Left renal pelvis (tissue), 4 donors: ENCODE measurements around the gene CCDC158. TPM values are rescaled to one million over a fixed set of nuclear protein-coding genes. Genes with fewer than 3 reads are reported as not detected.
"Not testable (repeated sequence)": the region's sequence is repeated elsewhere in the genome, so short reads cannot be mapped to it uniquely, and the experiment has no call there.

Experiments
- DNase-seq, 4 donors: peaks; one replicate each; pipeline ENCODE4 v3.0.0-alpha.2; 2013; ENCODE audit warnings: low read depth in 4 of 4, low spot score in 3 of 4
- polyA plus RNA-seq, 4 donors: library from polyadenylated mRNA; unstranded; fragments of 120-200 nt; gene quantifications; one replicate each; pipeline ENCODE4 v1.2.1, GENCODE V29; 2013; ENCODE audit not compliant: insufficient read length in 4 of 4

The CCDC158 gene
- under 1 TPM; 0.41 to 0.85 (median 0.66) TPM for polyA plus RNA-seq

DNA sequence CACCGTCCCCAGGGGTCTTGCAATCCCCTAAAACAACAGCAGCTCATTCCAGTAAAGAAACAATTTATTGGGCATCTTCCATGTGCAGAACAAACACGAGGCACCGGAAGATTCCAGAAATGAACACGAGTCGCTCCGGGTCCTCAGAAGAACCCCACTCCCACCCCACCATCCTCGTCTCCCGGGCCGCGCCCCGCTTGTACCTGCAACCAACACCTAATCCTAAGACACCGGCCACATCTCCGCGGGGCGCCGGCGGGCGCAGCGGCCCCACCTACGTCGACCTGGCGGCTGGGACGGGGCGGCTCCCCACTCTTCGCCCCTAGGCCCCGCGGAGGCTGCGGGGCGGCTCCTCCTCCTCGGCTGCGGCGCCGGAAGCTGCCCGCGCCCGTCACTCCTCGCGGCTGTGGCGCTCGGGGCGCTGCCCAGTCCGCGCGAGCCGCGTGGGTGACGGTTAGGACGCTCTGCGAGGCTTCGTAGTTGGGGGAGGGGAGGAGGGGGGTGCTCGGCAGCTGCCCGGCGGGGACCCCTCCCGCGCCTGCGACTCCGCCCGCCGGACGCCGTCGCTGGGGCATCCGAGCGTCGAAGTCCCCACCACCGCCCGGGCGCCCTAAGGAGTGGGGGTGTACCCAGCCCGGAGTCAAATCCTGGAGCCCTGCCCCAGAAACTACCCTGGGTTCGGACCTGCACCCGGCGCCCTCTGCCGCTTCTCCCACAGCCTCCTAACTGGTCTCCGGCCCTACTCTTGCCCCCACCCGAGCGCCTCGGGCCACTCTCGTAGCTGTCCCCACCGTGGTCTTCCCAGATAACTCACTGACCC, at the start of gene CCDC158:
TSS of gene CCDC158 (minus strand) at position 380 of the 820 bp plus-strand sequence. CDS start 17,934 bp downstream, outside the sequence.
- no peak for DNase-seq

DNA sequence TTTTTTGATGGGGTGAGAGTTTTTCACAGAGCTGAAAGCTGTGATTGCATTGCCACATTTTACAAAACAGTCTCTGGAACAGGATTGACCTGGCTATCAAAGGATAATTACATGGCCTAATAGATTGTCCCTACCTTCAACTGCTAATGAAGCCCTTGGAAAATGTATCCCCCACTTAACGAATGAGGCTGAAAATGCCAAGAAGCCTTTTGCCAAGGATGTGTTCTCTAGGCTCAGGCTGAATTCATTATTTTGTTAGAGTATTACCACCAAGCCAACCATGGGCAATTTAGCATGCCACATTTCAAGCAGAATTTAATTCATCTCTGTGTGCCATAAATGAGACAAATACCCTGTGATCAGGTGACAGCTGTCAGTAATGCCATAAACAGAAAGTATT, 49.6 kb upstream of the CCDC158 start:
- DNase-seq, result no peak

DNA sequence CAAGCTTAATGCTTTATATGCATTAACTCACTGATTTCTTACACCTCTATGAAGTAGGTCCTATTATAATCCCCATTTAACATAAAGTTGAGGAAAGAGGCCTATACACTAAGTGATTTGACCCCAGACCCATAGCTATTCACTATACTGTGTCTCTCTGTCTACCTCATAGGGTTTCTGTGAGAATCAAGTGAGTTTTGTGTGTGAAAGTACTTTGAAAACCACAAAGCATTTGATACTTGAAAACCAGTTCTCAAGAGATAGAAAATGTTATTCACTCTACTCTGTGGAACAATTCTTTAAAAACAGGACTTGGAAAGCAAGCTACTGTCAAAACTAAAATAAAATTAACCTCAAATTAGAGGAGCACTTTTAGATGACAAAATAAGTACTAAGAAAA, 49.1 kb upstream of the CCDC158 start:
- no peak for DNase-seq

DNA sequence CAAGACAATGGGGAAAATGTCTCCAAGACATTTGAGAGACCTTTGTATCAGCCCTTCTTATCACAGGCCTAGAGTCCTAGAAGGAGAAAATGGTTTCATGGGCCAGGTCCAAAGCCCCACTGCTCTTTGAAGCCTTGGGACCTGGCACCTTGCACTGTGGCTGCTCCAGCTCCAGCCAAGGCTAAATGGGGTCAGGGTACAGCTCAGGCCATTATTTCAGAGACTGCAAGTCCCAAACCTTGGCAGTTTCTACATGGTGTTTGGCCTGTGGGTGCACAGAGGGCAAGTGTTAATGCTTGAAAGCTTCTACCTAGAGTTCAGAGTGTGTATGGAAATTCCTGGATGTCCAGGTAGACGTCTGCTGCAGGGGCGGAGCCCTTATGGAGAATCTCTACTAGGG, 42.6 kb upstream of the CCDC158 start:
- no peak for DNase-seq

DNA sequence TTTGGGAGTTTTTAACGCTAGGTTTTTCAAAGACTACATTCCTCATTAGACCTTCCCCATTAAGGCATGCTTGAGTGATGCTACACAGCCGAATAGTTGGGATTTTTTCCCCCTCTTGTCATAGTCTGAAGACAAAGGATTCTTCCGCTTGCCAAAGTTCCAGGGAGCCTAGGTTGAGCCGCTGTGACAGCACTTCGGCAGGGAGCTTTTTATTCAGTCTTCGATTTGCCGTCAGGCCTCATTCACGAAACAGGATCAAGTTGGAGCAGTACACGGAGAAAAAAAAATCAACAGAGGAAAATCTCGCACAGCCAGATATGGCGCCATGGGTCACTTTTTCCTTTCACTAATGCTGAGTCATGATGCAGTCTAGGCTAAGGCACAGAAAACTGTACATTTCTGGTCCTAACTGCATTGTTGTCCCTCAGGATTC, 38.4 kb upstream of the CCDC158 start:
- no peak for DNase-seq

DNA sequence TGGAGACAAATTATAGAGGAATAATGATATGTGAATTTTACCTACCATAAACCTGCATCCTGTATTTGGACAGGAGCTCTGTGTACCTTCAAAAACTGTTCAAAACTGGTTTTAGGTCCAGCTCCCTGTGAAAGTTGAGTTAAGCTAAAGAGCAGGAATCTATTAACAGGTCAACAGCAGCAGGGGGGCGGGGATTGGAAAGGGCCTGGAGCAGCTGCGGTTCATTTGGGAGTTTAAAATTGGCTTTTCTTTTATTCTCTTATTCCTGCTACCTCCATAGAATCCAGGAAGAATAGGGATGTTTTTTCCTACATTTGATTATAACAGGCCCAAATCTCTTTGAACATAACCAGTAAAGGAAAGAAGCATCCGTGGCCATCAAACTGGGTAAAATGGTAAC, 37.9 kb upstream of the CCDC158 start:
- DNase-seq, result no peak

DNA sequence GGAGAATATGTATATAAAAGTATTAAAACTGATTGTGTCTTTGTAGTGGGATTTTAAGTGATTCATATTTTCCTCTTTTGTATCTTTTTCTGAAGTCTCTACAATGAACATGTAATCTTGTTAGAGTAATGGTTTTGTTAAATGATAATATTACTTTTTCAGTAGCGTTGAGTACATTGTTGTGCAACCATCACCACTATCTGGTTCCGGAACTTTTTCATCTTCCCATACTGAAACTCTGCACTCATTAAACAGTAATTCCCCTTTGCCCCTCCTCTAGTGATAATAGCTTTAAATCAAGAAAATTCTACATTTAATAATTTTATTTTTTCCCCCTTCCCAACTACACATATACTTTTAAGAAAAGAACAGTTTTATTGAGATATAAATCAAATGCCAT, 37.4 kb upstream of the CCDC158 start:
- no peak for DNase-seq

DNA sequence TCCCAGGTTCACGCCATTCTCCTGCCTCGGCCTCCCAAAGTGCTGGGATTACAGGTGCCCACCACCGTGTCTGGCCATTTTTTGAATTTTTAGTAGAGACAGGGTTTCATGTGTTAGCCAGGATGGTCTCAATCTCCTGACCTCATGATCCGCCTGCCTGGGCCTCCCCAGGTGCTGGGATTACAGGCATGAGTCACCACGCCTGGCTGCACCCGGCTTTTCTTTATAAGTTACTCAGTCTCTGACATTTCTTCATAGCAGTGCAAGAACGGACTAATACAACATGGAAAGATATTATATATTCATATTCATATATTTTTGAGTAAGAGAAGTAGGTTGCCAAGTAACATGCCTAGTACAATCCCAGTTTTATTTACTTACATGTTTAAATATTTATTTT, 36.9 kb upstream of the CCDC158 start:
- DNase-seq, result no peak

DNA sequence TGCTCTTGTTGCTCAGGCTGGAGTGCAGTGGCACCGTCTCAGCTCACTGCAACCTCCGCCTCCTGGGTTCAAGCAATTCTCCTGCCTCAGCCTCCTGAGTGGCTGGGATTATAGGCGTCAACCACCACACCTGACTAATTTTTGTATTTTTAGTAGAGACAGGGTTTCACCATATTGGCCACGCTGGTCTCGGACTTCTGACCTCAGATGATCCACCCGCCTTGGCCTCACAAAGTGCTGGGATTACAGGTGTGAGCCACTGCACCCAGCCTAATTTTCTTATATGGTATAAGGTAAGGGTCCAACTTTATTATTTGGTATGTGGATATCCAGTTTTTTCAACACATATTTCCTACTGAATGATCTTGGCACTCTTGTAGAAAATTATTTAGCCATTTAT, 33.1 kb upstream of the CCDC158 start:
- not testable (repeated sequence) for DNase-seq

DNA sequence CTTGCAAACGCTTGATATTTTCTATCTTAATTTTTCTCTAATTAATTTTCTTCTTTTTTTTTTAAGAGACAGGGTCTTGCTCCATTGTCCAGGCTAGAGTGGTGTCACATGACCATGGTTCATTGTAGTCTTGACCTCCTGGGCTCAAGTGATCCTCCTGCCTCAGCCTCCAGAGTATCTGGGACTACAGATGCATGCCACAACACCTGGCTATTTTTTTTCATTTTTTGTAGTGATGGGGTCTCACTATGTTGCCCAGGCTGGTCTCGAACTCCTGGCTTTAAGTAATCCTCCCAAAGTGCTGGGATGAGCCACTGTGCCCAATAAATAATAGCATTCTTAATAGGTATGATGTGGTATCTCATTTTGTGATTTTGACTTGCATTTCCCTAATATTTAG, 32.3 kb upstream of the CCDC158 start:
- no peak for DNase-seq

DNA sequence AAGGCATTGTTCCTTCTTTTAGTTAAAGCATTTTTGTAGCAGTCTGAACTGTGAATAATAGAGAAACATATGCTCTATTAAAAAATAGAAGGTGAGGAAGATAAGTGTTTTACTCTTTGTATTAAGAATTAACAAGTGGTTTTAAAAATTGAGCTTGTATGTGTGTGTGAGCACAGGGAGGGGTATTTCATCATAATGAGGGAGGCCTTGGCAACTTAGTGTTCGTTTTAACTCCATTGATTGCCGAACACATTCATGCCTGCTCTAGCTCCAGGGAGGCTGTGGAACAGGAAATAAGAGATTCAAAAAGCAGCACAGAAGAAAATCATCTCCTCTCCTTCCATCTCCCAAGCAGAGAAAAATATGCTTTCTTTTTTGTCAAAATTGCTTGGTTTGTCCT, 28.9 kb upstream of the CCDC158 start:
- no peak for DNase-seq

DNA sequence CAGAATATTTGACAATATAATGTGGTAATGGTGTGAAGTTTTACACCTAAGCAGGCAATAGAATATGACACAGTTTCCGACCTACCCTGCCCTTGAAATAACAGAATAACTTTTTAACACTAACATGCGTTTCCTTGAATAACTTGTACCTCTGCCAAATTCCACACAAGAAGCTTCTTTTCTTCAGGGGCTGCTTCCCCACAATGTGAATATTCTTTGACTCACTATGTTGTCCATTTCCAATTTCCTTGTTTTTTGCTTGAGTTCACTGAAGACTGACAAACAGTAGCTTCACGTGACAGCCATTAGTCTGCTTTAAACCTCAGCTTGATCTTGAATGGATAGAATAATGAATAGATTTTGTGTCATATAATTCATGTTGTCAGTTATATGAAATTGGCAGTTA, 28.4 kb upstream of the CCDC158 start:
- DNase-seq, result no peak

DNA sequence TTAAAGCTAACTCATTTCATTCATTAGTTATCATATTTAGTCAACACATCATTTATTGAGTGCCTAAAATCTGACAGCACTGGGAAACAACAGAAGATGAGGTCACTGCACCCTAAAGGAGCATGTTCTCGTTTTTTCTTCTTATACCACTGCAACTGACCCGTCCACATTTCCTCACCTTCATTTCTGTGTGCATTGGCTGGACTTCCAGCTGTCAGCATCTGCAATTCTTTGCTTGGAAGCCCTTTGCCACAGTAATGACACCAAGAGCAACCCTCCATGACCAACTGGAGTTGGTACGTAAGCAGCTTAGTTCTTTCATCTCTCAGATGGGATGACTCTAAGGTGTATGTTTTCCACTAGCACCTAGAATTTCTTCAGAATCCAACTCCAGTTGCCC, 27.3 kb upstream of the CCDC158 start:
- DNase-seq, result no peak

DNA sequence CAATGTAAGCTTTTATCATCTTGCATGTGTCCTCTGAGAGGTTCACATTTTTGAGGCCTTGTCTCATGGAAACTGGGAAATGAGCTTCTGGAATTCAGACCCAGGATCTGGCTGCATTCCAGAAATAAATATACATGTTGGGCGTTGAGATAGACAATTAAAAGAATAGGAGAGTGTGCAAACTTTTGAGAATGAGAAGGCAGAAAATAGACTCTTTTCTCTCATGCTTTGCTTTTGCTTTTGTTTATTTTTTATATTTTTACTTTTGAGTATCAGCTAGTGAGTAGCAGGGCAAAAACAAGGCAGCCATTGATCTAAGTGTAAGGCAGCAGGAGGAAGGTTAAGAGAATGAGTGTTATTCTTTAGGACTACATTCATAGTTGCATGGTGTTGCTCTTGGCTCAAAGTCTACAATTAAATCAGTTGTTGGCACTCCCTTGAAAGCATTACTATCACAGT, 26.5 kb upstream of the CCDC158 start:
- no peak for DNase-seq

DNA sequence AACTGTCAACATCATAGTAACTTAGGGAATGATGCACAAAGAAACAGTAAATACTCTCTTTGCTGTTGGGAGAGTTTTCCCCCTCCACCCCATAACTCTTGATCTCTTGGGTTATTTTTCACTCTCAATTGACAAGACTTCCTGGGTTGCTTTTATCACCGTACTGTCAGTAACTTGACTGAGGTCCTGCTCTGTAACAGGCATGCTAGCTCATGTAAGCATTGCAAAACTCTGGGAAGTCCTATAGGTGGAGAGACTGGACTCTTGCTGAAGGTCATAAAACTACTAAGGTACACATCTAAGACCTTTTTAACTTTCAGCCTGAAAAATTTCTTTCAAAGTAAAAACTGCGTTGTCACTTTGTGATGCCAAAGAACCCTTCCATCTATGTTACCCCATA, 25.0 kb upstream of the CCDC158 start:
- no peak for DNase-seq

DNA sequence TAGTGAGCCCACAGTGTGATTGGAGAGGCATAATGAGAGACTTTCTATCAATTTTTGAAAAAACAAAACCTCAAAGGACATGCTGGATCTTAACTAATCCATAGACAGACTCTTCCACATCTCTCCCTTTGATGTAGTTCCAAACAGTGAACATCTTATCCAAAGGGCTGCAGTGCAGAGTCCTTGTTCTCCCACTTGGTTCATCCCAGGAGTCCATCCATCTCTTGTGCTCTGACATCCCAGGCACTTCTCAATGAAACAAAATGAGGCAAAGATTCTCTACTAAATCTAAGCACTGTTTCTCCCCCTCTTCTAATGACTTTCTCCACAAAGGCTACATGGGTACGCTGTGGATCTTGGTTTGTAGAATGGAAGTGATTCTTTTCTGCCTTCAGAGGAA, 22.4 kb upstream of the CCDC158 start:
- no peak for DNase-seq

DNA sequence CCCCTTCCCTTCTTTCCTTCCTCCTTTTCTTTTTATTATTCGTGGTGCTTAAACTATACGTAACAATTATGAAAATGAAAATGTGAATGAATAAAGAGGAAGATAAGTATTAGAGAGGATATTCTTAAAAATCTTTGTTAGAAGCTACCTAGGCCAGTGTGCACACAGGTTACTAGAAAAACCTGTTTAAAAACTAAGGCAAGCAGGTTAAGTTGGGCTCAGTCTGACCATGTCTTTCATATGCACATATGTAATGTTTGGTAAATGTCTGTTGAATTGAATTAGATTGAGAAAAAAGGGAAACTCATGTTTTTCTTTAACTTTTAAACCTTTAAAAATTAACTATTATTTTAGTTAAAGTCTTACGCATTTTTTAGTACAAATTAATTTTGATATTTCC, 21.9 kb upstream of the CCDC158 start:
- no peak for DNase-seq

DNA sequence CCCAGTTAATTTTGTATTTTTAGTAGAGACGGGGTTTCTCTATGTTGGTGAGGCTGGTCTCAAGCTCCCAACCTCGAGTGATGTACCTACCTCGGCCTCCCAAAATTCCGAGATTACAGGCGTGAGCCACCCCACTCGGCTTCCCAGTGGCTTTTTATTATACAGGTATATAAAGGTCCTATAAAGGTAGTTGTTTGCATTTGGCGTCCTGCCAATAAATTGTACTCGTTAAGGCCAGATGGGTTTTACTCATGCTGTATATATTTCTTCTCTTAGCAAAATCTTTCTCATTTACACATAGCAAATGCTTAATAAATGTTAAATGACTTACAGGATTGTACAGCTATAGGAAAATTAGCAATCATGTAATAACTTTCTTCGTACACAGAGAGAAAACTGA, 20.9 kb upstream of the CCDC158 start:
- no peak for DNase-seq

DNA sequence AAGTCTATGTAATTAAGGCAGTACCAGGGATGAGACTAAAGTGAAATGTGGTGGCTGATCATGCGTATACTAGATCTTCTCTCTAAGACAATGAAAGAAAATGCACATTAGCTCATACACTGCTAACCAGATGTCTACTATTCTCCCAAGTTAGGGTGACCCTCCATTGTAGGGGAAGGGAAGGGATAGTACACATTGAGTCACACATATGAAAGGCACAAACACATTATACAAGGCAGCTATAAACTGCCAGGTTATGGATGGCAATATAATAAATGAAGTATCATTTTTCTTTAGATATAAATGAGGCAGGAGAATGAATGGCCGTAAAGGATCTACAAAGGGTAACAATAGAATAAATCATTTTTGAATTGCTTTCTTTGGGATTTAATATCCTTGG, 18.6 kb upstream of the CCDC158 start:
- no peak for DNase-seq

DNA sequence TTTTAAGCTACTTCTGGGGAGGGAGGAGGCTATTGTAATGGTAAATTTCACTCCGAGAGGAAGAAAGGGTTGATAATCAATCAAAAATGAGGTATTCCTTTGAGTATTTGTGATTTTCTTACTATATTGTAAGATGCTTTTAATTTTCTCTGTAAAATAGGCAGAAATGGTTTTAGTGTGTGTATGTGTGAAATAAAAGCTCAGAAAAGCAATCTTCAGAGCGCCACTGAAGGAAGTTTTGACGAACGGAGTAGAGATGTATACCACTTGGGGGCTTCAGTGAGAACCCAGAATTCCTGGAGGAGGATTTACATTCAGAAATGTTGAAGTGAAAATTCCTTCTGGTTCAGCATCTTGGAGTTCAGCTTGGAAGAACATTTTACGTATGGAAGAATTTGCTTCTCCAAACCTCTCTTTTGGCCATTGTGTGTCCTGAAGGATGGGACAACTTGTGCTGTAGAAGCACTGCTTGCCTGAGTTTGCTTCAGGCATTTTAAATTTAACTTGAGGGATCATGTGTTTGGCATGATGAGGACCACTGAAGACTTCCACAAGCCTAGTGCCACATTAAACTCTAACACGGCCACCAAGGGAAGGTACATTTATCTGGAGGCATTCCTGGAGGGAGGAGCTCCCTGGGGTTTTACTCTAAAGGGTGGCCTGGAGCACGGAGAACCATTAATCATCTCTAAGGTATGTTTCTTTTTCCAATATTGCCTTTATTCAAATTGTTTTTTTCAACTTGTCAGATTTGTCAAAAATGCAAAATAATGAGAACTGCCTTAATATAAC, 14.8 kb upstream of the CCDC158 start:
- no peak for DNase-seq

DNA sequence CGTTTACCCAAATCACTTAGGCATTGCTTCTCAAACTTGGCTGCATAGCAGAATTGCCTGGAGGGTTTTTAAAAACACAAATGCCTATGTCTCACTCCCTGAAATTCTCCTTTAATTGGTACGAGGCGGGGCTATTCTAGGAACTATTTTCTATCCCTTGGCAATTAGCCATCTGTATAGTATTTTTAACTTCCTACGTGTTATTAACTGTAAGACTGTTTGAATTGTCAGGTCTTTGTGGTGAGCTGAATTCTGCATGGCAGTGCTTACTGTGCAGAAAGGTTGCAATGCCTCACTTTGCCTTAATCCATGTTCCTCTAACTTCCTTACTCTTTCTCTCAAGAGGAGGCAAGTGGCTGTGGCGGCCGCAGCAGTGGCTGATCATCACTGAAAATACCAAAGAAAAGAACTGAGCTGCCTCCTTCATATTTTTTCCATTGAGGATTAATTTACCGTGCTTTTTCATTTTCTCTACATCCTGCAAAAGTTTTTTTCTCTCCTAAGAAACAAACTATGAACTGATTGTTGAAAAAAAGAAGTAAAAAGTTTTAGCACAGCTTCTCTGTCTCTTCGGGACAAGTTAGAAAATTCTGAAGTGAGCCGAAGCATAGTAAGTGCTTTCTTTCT, 14.1 kb upstream of the CCDC158 start, which contains the start of gene SHROOM3:
TSS of gene SHROOM3 (plus strand) at position 329 of the 627 bp plus-strand sequence. CDS start 824 bp downstream, outside the sequence.
- DNase-seq, result no peak
